IMR-90 (cell line): ENCODE results near the gene ARHGAP5.

Experiments
- CEBPB ChIP-seq: IDR thresholded peaks from 2 replicates; pipeline ENCODE4 v1.6.1; 2012; ENCODE audit warnings: low read depth, low read length, improper control_type of control experiment
- FOS ChIP-seq: fragments of 150-350 bp; IDR thresholded peaks from 2 replicates; pipeline ENCODE4 v1.6.1; 2016; ENCODE audit warnings: low read depth, low read length
- MAFK ChIP-seq: IDR thresholded peaks from 2 replicates; pipeline ENCODE4 v1.6.1; 2012; ENCODE audit warnings: low read depth, low read length, improper control_type of control experiment
- MAZ ChIP-seq: IDR thresholded peaks from 2 replicates; pipeline ENCODE4 v1.6.1; 2012; ENCODE audit warnings: low read depth, mild to moderate bottlenecking, low read length, improper control_type of control experiment, moderate library complexity, borderline replicate concordance
- POLR2A ChIP-seq: IDR thresholded peaks from 2 replicates; pipeline ENCODE4 v1.6.1; 2012; ENCODE audit warnings: mild to moderate bottlenecking, low read depth, low read length
- RAD21 ChIP-seq: IDR thresholded peaks from 2 replicates; pipeline ENCODE4 v1.6.1; 2012; ENCODE audit warnings: low read length, improper control_type of control experiment
- RFX5 ChIP-seq: IDR thresholded peaks from 2 replicates; pipeline ENCODE4 v1.8.0; 2012; ENCODE audit warnings: low read depth, mild to moderate bottlenecking, low read length, moderate library complexity
- SMC3 ChIP-seq: fragments of 150-350 bp; IDR thresholded peaks from 2 replicates; pipeline ENCODE4 v1.6.1; 2016; ENCODE audit warnings: low read depth, mild to moderate bottlenecking, antibody characterized with exemption, low read length, moderate library complexity
- TF ChIP-seq, protein P1 (sequence below): conservative IDR thresholded peaks from 2 replicates; pipeline ENCODE4 v1.5.1; 2012; ENCODE audit warnings: mild to moderate bottlenecking, low read depth, low read length, improper control_type of control experiment

GRCh38 chr14:32142754-32143437 lies 65.8 kb downstream of the ARHGAP5 start:
- TF ChIP-seq SMC3 (no peak), RAD21 (no peak), POLR2A (no peak), MAFK (no peak), CEBPB (no peak), FOS (no peak), MAZ (no peak), RFX5 (no peak)
- TF ChIP-seq, protein P1, sequence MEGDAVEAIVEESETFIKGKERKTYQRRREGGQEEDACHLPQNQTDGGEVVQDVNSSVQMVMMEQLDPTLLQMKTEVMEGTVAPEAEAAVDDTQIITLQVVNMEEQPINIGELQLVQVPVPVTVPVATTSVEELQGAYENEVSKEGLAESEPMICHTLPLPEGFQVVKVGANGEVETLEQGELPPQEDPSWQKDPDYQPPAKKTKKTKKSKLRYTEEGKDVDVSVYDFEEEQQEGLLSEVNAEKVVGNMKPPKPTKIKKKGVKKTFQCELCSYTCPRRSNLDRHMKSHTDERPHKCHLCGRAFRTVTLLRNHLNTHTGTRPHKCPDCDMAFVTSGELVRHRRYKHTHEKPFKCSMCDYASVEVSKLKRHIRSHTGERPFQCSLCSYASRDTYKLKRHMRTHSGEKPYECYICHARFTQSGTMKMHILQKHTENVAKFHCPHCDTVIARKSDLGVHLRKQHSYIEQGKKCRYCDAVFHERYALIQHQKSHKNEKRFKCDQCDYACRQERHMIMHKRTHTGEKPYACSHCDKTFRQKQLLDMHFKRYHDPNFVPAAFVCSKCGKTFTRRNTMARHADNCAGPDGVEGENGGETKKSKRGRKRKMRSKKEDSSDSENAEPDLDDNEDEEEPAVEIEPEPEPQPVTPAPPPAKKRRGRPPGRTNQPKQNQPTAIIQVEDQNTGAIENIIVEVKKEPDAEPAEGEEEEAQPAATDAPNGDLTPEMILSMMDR, result no peak
